HUDEP-2 (cell line): ENCODE results near the gene GMPPA.
A peak's percentile ranks its signal among the peaks of the same experiment; 100 is the strongest.

Source experiments
- DNase-seq, 76 experiments: peaks; one replicate each; lab custom pipeline; 2025; ENCODE audit not compliant: unreplicated experiment in 76 of 76; lab: John Stamatoyannopoulos, UW

The GMPPA gene

DNA sequence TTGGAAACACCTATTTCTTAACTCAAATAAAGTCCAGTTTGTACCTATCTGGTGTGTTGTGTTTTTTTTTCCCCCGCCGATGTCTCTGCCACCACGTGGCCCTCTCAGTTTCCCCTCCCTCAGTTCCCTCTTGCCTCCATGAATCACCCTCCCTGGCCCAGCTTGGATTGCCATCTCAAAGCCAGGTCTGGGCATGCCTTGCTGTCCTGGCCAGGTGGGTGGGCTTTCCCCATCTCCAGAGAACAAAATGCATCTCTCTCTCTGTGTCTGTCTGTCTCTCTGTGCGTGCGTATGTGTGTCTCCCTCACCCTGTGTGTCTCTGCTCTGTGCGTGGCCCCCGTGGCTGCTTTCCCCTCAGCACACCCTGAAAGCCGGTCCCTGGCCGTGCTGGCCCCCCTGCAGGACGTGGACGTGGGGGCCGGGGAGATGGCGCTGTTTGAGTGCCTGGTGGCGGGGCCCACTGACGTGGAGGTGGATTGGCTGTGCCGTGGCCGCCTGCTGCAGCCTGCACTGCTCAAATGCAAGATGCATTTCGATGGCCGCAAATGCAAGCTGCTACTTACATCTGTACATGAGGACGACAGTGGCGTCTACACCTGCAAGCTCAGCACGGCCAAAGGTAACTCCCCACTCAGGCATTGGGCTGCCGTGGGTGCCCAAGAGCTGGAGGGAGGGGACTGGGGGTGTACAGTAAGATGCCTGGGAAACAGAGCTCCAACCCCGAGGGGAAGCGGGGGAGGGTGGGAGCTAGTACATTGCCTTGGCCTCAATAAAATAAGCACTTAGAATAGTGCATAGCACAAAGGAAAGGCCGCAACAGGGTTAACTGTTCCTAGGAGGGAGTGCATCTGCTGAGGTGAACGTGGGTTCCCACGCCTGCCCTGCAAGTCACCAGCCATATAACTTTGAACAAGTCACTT lies 31.6 kb upstream of the GMPPA start:
- no peak for DNase-seq

DNA sequence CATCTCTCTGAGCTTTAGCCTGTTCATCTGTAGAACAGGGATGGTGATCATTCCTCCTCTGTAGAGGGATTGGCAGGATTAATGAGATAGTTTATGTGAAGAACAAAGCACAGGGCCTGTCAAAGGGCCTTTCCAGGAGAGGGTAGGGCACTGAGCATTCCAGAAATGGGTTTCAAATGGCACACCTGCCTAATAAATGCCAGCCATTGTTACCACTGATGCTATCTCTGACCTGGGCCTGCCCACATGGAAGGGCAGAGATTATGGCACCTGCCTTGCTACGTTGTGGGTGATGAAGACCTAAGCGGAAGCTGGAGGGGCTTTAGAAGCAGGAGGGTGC lies 31.0 kb upstream of the GMPPA start:
- DNase-seq: no peak

DNA sequence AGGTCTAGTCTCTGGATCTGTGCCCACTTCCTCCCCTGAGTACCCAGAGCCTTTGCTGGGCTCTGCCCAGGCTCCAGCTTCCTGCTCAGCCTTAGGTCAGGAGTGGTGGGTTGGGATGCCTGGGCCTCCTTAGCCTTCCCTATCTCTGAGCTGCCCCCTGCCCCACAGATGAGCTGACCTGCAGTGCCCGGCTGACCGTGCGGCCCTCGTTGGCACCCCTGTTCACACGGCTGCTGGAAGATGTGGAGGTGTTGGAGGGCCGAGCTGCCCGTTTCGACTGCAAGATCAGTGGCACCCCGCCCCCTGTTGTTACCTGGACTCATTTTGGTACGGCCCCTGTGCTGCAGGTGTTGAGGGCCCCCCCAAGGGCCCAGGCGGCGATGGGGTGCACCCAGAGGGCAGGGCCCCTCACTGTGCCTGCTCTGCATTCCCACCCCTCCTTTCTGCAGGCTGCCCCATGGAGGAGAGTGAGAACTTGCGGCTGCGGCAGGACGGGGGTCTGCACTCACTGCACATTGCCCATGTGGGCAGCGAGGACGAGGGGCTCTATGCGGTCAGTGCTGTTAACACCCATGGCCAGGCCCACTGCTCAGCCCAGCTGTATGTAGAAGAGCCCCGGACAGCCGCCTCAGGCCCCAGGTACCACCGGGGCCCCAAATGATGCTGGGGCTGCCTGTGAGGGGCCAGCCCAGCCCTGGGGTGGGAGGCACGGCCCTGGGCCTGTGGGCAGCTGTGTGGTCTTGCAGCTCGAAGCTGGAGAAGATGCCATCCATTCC lies 30.1 kb upstream of the GMPPA start:
- DNase-seq: no peak

DNA sequence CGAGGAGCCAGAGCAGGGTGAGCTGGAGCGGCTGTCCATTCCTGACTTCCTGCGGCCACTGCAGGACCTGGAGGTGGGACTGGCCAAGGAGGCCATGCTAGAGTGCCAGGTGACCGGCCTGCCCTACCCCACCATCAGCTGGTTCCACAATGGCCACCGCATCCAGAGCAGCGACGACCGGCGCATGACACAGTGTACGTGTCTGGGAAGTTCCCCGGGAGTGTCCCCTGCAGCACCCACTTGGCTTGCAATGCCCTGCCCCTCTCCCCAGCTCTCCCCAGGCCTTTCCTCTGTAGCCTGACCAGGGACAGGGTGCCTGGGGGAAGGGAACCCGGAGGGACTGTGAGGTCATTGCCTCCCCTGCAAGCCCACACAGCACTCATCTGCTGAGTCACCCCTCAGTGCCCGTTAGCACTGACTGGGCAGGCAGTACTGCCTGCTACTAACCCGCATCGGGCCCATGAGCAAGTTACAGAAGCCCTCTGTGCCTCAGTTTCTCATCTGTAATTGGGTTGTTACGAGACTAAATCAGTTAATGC lies 29.4 kb upstream of the GMPPA start:
- peak in 12 of 76 experiments; percentile 5 to 53 (median 18) for DNase-seq

DNA sequence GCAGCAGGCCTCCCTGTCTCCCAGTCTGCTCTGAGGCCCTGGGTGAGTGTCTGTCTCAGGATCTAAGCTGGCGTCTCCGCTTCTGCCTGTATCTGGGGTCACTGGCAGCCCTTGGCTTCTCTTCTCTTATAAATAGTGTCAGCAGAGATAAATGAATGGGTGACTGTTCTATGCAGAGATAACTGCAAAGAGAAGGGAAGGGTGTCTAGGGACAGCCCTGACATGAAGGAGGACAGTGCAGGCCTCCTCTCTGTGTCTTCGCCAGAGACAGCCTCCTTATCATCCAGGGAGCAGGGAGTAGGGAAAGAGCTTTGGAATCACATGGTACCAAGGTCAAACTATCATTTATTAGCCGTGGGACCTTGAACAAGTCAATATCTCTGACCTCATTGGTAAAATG lies 28.3 kb upstream of the GMPPA start:
- peak in 12 of 76 experiments; percentile 9 to 43 (median 23) for DNase-seq

DNA sequence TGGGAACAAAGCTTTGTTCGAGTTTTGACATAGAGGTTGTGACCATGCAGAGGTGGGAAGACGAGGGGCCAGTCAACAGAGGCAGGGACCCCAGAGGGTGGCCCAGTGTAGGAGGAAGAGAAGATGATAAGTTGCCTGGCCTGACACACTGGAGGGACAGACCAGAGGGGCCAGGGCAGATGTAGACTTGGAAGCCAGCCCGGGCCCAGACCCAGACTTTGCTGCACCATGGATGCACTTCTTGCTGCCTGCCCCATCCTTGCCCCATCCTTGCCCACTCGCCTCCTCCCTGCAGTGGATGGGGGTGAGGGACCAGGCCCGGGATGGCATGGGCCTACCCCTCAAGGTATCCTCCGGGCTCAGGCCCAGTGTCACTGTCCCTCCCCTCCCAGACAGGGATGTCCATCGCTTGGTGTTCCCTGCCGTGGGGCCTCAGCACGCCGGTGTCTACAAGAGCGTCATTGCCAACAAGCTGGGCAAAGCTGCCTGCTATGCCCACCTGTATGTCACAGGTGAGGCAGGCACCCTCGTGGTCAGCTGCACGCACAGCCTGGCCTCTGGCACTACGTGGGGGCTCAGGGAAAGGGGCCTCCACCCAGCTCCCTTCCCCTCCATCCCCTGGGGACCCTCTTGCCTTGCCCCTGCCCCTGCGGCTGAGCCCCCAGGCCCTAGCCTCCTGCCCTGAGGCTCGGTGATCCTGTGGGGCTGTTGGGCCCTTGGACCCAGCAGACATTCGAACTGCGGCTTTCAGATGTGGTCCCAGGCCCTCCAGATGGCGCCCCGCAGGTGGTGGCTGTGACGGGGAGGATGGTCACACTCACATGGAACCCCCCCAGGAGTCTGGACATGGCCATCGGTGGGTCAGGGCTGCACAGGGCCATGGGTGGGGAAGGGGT lies 27.0 kb upstream of the GMPPA start:
- no peak for DNase-seq

DNA sequence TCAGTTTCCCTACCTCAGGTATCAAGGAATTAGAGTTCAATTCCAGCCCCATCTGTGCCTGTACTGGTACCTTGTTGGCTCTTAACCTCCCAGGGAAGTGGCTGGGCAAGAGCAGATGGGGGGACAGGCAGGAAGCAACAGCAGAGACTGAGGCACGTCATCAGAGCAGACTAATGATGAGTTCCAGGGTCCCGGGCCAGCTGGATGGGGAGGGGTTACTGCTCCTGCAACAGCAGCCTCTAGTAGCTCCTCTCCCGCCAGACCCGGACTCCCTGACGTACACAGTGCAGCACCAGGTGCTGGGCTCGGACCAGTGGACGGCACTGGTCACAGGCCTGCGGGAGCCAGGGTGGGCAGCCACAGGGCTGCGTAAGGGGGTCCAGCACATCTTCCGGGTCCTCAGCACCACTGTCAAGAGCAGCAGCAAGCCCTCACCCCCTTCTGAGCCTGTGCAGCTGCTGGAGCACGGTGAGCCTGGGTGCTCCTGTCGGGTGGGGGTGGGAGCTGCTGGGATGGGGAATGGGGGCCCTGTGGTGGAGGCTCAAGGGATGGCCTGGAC lies 26.0 kb upstream of the GMPPA start:
- DNase-seq: no peak

DNA sequence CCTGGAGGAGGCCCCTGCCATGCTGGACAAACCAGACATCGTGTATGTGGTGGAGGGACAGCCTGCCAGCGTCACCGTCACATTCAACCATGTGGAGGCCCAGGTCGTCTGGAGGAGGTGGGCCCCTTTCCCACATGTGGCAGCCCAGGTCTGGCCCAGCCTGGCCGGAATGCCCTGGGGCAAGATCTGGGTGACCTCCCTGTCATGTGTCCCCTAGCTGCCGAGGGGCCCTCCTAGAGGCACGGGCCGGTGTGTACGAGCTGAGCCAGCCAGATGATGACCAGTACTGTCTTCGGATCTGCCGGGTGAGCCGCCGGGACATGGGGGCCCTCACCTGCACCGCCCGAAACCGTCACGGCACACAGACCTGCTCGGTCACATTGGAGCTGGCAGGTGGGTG lies 25.2 kb upstream of the GMPPA start:
- DNase-seq: no peak

DNA sequence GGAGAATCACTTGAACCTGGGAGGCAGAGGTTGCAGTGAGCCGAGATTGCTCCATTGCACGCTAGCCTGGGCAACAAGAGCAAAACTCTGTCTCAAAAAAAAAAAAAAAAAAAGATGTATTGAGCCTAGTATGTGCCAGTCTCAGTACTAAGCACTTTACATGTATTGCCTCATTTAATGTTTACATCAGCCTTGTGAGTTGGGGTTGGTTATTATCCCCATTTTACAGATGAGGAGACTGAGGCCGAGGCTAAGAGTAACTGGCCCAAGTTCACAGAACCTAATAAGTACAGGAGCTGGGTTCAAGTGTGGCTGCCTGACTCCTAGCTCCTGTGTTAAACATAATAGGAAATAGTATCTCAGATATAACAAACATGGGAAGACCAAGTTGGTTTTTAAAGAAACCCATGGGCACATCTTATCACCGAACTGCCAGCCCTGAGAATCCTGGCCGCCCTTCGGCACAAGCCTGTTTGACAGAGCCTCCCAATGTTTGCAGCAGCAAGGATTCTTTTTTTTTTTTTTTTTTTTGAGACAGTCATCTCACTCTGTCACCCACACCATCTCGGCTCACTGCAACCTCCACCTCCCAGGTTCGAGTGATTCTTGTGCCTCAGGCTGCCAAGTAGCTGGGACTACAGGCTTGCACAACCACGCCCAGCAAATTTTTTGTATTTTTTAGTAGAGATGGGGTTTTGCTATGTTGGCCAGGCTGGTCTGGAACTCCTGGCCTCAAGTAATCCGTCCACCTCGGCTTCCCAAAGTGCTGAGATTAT lies 24.2 kb upstream of the GMPPA start:
- DNase-seq: peak in 15 of 76 experiments; percentile 8 to 48 (median 21)

DNA sequence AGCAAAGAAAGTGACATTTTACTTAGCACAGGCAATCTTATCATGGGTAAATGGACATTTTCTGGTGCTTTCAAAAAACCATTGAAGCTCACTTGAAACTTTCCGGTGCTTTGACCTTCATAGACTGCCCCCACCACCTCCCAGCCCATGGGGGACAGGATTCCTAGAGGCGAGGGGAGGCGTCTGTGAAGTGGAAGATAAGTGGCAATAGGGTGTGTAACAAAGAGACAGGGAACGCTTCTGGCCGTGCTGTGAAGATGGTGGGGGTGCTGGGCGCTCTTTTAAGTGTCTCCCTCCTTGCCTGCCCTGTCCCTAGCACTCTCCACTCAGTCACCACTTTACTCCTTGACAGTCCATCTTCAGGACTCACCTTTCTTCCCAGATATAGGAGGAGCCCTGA lies 23.4 kb upstream of the GMPPA start:
- peak in 30 of 76 experiments; percentile 5 to 56 (median 24) for DNase-seq

DNA sequence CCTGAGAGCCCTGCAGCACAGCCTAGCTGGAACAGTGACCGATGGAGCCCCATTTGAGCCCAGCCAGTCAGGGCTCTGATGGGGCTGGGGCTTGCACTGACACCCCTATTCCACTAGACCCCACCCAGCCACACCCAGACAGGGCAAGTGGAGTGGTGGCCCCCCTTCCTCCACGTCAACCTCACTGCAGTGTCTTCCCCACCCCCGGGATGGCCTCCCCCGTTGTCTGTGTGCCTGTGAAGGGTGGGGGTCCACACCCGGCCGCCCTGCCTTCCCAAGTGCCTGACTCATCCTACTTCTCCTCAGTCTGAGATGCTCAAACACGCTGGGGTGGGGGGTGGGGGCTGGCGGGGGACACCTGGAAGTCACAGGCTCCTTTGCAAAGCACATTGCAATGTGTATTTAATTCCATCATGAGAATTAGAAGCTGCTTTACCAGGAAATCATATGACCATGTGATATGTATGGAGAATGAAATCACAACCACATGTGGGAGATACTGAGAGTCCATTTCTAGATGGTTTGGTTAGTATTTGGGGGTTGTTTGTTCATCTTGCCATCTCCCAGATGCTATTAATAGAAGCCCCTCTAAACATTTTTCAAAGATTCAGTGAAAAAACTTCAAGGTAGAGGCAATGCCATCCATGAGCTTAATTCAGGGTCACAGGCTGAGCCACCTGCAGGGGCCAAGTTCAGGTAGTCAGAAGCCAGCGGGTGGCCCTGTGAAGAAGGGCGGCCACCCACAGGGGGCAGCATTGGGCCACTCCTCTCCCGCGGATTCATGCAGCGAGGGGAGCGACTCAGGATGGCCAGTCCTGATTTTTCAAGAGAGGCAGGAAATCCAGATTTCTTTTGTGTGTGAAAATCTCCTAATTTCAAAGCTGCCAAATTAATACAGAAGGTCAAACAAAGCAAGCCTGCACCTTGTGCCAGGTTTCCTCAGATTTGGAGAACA lies 22.7 kb upstream of the GMPPA start:
- DNase-seq: peak in 61 of 76 experiments; percentile 5 to 77 (median 42)

DNA sequence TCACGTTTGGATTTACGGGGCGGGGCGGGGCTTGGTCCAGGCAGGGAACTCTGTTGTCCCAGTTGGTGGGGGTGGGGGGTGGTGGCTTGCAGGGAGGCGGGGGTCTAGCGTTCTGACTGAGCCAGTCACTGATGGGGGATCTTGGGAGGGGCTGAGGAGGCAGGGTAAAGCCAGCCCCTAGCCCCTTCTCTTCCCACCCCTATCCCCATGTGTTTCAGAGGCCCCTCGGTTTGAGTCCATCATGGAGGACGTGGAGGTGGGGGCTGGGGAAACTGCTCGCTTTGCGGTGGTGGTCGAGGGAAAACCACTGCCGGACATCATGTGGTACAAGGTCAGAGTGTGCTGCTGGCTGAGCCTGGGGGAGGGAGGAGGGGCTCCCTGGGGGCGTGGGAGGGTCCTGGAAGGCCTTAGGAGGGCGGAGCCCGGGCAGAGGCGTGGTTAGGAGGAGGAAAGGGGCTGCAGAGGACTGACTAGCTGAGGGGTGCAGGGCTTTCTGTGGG lies 22.0 kb upstream of the GMPPA start:
- DNase-seq: peak in 1 of 76 experiments; percentile 13

DNA sequence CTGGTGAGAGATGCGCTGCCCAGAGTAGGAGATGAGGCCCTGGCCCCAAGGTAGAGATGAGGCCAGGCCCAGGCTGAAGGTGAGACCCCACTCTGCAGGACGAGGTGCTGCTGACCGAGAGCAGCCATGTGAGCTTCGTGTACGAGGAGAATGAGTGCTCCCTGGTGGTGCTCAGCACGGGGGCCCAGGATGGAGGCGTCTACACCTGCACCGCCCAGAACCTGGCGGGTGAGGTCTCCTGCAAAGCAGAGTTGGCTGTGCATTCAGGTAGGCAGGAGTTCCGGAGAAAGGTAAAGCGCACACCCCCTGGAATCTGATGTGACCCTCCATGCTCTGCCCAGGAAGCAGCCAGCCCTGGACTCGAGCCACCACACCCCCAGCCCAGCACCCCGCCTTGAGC lies 21.5 kb upstream of the GMPPA start:
- DNase-seq: no peak

DNA sequence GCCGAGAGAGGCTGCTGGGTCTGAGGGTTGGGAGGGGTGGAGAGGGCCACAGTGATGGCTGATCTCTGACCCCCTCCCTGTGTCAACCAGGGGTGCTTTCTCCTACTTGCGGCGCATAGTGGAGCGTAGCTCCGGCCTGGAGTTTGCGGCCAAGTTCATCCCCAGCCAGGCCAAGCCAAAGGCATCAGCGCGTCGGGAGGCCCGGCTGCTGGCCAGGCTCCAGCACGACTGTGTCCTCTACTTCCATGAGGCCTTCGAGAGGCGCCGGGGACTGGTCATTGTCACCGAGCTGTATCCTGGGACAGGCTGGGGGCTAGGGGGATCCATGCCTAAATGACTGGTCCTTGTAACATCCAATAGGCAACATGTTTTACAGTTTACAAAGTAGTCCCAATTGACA lies 20.9 kb upstream of the GMPPA start:
- DNase-seq: no peak

DNA sequence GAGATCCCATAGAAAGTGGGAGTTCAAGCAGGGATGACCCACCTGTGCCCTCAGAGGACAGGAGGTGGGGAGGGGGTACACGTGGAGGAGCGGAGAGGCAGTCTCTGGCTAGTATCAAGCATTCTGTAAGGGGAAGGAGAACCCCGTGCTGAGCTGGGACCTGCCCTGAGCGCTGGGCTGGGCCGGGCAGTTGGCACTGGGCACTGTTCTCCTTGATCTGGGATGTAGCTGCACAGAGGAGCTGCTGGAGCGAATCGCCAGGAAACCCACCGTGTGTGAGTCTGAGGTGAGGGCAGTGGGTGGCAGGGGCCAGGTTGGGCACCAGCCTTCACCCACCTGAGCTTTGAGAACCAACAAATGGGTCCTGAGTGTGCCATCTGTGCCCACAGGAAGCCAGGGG lies 19.8 kb upstream of the GMPPA start:
- no peak for DNase-seq

DNA sequence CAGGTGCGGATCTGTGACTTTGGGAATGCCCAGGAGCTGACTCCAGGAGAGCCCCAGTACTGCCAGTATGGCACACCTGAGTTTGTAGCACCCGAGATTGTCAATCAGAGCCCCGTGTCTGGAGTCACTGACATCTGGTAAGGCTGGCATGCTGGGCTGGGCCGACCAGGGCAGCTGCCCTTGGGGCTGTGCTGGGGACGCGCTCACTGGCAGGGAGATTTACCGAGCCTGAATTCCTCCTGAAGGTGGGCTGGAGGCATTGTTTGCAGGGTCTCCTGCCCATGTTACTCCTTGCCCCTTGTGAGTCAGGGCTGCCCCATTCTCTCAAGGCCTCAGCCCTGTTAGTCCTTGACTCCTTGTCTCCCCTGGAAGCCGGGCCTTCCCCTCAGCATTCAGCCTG lies 18.7 kb upstream of the GMPPA start:
- no peak for DNase-seq

DNA sequence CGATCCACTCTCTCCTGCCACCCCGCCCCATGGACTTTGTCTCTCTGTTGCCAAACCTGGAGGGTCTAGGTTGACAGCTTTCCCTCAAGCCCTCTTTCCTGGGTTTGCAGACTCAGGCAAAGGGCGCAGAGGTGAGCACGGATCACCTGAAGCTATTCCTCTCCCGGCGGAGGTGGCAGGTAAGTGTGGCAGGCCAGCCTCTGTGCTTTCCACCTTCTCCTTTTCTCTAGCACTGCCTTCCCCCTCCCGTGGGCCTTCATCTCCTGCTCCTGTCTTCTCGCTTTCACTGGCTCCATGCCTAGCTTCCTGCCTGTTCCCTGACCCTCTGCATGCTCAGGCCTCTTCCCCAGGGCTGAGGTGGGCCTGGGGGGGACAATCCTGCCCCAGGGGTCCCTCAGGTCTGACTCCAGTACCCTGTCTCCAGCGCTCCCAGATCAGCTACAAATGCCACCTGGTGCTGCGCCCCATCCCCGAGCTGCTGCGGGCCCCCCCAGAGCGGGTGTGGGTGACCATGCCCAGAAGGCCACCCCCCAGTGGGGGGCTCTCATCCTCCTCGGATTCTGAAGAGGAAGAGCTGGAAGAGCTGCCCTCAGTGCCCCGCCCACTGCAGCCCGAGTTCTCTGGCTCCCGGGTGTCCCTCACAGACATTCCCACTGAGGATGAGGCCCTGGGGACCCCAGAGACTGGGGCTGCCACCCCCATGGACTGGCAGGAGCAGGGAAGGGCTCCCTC lies 15.9 kb upstream of the GMPPA start:
- DNase-seq: no peak
